ENCODE data around the gene CCDC9. TPM values are rescaled to one million over a fixed set of nuclear protein-coding genes. Genes with fewer than 3 reads are reported as not detected.
A peak's percentile ranks its signal among the peaks of the same experiment; 100 is the strongest.

Gene CCDC9
- total and polyA plus RNA-seq, 2 of the 8 experiments (the other 6 are each of a cell fraction or from before 2014, with no cell fraction given): 3.7 to 29.8 TPM

DNA sequence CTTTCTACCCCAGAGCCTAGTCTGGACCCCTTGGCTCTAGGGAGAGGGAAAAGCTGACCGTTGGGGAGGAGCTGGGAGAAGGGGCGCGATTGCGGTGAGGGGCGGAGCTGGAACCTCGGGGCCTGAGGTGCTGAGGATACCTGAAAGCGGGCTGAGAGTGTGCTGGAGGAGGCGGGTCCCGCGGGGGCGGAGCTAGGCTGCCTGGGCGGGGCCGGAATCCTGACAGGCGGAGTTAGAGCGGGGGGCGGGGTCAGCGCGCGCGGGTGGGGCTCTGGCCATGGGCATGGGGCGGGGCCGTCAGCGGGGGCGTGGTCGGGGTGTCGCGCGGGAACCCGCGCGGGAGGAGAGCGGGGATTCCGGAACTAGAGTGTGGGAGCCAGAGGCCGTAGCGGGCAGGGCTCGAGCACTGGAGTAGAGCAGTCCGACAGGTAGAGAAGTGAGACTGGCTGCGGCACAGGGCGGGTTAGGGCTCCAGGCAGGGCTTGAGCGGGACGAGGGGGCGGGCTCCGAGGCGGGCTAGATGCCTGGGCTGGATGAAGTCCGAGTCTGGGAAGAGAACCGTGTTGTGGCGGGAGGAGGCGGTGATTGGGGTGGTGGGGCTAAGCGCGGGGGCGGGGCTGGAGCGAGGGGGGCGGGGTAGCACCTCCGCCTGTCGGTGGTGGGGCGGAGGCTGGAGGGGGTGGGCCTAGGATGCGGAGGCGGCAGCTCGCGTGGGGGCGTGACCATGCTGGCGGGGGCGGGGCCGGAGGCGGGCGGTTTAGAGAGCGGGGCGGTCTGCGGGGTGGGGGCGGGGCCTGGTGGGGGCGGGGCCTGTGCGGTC is 18.0 kb downstream of the CCDC9 start, which contains the start of gene INAFM1 (continued):
- TF ChIP-seq SRF (IDR thresholded peaks at IDR 0.05; ENCODE audit: low read depth, low read length) (no peak), CHD2 (IDR thresholded peaks at IDR 0.05; ENCODE audit: low read length) (peak; percentile 83), KDM1A (IDR thresholded peaks at IDR 0.05; ENCODE audit: borderline replicate concordance, low read length) (no peak), CTBP2 (IDR thresholded peaks at IDR 0.05; ENCODE audit: borderline replicate concordance, insufficient read depth, insufficient read length, low read length) (no peak), GABPA (IDR thresholded peaks at IDR 0.05; ENCODE audit: borderline replicate concordance, insufficient read depth, low read length) (no peak), TCF12 (IDR thresholded peaks at IDR 0.05; ENCODE audit: low read depth, low read length) (no peak), SIRT6 (IDR thresholded peaks at IDR 0.05; ENCODE audit: low read length) (no peak), FOSL1 (IDR thresholded peaks at IDR 0.05; ENCODE audit: insufficient read depth, low read depth, low read length) (no peak), ASH2L (IDR thresholded peaks at IDR 0.05; ENCODE audit: low read length) (peak; percentile 19), NRF1 (IDR thresholded peaks at IDR 0.05; ENCODE audit: low read depth, low read length) (0 out of 2 replicates have a peak, but pooled peaks have one; percentile 17), POU5F1 (IDR thresholded peaks at IDR 0.05; ENCODE audit: low read depth, low read length) (no peak), SIN3A (conservative IDR thresholded peaks at IDR 0.05 in 1 of 2, IDR thresholded peaks at IDR 0.05 in 1 of 2; ENCODE audit: low read depth in 1 of 2, low read length in 2 of 2) (no peak; a peak in 1 of 4 replicates), KDM4A (IDR thresholded peaks at IDR 0.05; ENCODE audit: low read depth, low read length, severe bottlenecking) (no peak), TAF1 (IDR thresholded peaks at IDR 0.05; ENCODE audit: low read depth, low read length) (peak; percentile 63), TAF7 (optimal IDR thresholded peaks at IDR 0.05; ENCODE audit: borderline replicate concordance, low read depth, low read length) (no peak), KDM5A (IDR thresholded peaks at IDR 0.05; ENCODE audit: low read length) (no peak), RAD21 (IDR thresholded peaks at IDR 0.05 in 1 of 2, conservative IDR thresholded peaks at IDR 0.05 in 1 of 2; ENCODE audit: low read depth in 2 of 2, low read length in 2 of 2) (no peak), CREB1 (IDR thresholded peaks at IDR 0.05) (no peak), SP2 (IDR thresholded peaks at IDR 0.05; ENCODE audit: low read length) (no peak)
- TF ChIP-seq, protein P1, sequence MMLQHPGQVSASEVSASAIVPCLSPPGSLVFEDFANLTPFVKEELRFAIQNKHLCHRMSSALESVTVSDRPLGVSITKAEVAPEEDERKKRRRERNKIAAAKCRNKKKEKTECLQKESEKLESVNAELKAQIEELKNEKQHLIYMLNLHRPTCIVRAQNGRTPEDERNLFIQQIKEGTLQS (IDR thresholded peaks at IDR 0.05; ENCODE audit: insufficient read depth, low read depth, low read length): no peak

Data from H1 (cell line).